Measurements from ENCODE around the gene TPX2.
"Not testable (repeated sequence)": the region's sequence is repeated elsewhere in the genome, so short reads cannot be mapped to it uniquely, and the experiment has no call there.

Gene TPX2

DNA sequence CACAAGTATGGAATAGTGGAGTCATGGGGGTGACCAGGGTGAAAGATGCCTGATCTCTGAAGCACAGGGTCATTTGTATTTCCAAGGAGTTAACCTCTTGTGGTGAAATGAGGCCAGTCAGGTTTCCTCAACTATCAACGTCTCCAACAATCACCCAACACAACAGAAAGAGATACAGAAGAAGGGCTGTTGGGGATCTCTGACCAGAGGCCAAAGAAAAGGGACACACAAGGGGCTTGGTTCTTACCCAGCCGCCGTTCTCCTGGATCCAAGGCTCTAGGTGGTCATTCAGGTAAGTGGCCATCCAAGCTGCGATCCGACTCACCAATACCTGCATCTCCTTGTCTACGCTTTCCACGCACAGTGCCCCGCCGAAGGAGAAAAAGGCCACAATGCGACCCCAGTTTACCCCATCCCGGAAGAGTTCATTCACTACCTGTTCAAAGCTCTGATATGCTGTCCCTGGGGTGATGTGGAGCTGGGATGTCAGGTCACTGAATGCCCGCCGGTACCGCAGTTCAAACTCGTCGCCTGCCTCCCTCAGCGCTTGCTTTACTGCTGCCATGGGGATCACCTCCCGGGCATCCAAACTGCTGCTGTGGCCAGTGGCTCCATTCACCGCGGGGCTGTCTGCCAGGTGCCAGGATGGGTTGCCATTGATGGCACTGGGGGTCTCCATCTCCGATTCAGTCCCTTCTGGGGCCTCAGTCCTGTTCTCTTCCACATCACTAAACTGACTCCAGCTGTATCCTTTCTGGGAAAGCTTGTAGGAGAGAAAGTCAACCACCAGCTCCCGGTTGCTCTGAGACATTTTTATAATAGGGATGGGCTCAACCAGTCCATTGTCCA, 17.5 kb upstream of the TPX2 start:
- peak; percentile 24 for DNase-seq

DNA sequence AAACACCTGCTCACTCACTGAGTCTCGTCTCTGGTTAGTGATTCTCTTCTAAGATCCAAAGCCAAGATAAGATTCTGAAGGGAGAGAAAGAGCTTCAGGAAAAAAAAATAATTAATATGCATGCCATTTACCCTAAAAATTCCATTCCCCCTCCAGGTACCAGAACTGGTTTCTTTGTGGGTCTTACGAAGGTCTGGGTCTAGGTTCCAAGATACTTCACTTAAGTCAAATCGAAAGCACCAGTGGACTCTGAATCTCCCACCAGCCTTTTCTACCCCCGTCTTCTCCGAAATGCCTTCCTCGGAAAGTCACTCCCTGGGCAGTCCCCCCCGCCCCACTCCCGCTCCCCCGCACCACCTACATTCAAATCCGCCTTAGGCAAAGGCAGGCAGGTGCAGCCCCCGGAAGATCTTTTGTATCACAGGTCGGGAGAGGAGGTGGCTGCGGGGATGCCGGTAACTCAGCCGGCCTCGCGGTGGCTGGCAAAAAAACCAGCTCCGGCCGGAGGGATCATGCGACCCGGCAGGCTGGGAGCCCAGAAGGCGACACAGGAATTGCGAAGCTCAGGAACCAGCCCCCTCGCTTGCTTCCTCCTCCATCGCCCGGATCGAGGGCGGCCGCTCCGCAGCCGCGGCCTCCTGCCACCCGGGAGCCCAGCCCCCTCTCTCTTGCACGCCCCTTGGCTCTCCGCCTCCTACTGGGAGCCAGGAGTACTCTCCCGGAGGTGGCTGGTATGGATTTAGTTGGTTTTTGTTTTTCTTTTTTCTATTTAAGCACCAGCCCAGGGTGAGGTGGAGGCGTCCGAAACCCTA, 16.6 kb upstream of the TPX2 start, which contains the start of gene BCL2L1:
TSS of gene BCL2L1 (minus strand) at position 612 of the 812 bp plus-strand sequence. CDS start 650 bp downstream, outside the sequence.
- peak; percentile 78 for DNase-seq

DNA sequence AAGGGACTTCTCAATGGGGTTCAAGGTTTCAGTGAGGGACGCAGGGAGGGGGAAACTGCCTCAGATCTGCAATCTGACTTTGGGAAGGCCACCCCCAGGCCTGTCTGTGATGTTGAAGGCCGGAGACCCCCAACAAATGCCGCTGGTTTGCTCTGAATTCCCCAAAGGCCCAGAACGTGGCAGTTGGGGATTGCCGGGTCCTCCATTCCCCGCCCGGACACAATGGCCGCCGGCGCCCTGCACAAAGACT, 16.1 kb upstream of the TPX2 start:
- DNase-seq: no peak

DNA sequence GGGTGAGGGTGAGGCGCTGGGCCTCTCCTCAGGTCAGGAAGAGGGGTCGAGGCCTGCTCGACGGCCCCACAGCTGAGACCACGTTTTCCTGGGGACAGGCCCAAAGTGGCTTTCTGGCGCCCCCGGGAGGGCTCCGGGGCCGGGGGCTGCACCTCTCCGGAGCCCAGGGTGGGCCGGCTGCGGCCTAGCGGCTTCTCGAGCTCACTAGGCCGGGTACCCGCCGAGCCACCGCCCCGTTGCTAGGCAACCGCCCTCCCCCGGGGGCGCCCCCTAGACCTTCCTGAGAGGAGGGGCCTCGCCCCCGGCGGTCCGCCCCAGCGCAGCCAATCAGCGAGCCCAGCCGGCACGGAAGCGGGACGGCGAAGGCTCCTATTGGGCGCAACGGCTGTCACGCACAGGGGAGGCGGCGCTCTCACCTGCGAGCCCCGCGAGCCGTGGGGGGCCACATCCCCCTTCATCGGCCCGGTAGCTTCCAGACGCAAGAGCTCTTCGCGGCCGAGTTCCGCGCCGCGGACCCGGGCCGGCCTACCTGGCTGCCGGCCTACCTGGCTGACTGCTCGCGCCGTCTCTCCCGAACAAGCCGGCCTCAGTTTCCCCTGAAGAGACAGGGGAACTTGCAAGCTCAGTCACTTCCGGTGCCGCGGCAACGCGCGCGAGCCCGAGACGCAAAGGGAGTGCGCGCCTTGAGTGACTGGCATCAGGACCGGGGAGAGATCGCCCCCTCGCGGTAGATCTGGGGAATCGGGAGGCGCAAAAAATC, 15.6 kb upstream of the TPX2 start:
- peak; percentile 98 for DNase-seq

DNA sequence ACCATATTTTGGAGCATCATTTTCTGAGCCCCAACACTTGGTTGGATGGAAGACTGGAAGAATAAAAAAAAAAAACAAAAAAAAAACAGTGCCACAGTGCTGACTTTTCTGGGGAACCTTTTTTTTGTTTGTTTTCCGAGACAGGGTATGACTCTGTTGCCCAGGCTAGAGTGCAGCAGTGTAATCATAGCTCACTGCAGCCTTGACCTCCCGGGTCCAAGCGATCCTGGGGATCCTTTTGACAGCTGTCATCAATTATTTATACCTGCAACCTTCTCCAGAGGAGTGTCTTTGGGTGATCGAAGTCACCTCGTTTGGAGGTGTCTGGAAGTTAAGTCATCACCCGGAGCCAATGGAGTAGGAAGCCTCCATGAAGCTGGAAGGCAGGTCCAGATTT, 7.8 kb upstream of the TPX2 start:
- DNase-seq: no peak

DNA sequence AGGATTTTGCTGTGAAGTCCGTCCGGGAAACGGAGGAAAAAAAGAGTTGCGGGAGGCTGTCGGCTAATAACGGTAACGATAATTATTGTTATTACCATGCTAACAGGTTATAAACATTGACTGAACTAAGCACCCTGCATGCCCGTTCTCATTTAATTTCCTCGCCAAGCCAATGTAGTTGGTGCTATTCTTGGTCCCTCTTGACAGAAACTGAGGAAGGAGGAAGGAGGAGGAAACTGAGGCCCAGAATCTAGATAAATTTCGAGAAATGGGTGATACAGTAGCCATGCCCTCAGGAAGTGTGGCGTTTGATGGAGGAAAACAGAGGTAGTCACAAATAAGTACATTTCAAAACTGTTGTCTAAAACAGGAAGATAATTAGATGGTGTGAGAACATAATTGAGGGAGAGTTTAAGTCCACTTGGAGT, 474 bp downstream of the TPX2 start:
- DNase-seq: no peak

DNA sequence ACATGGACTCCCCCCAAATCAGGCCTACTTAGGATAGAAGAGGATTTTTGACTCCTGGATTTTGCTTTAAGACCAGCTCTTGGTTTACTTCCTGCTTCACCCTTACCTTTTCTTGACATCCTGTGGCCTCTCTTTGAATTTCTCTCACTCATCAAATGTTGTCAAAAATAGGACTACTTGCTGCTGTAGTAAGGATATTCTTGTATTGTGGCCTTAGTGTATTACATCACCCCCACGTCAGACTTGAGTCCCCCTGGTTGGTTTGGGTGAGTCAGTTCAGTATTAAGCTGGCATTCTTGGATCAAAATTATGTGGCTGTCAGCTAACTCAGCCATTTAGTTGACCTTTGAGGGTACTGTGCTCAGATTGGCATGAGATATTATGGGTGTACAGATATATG, 1.1 kb downstream of the TPX2 start:
- no peak for DNase-seq

DNA sequence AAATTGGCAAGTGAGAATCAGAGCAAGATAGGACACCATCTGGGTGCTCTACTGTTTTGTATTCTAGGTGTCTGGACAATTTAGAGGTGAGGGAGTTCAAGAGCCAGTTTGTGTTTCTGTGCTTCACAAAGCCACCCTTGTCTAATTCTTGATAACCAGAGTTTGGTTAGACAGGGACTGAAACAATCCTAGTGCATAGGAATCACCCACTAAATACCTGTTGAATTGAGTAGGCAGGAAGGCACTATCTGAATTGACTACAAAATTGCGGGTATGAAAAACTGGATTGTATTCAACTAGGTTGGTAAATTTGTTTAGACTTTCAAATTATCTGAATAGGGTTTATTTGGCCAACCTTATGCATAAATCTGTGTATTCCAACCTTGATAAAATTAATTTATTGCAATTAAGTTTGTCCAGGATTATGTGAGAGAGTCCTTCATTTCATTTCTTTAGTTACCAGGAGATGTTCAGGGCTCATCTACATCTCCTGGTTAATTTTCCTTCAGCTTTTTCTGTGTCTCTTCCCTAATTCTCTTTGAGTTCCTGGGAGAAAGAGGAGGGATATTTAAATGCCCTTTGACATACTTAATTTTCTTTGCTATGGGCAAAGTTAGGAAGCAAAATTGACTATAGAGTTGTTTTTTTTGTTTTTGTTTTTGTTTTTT, 1.7 kb downstream of the TPX2 start:
- DNase-seq: no peak

DNA sequence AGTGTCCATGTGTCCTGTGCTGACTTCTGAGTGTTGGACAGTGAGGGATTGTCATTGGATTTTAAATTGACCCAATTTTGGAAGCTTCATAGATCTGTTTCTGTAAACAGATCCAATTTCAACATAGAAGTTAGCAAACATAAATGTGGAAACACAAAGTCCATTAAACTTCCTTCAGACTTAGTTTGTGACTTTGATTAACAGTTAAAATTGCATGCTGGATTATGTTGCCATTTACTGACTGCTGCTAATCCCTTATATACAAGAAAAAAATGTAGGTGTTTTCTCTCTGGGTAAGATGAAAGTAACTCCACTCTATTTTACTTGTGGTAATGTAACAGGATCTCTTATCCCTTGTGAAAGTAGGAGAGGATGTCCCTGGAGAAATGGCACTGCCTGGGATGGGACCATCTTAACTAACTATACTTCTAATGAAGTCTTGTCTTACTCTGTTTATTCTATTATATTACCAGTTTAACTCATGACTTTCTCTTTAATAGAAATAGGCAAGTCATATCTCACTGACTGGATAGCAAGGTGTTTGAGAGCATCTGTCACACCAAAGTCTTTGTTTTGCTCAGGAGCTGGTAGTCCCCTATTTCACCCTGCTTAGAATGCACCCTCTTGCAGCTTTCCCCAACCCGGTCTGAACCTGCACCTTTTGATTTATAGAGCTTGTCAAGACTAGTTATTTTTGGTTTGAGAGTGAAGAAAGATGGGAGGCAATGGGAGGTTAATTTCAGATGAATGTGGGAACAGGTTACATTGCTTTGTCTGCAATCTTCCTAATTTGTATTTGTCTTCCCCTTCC, 7.2 kb downstream of the TPX2 start:
- DNase-seq: no peak

DNA sequence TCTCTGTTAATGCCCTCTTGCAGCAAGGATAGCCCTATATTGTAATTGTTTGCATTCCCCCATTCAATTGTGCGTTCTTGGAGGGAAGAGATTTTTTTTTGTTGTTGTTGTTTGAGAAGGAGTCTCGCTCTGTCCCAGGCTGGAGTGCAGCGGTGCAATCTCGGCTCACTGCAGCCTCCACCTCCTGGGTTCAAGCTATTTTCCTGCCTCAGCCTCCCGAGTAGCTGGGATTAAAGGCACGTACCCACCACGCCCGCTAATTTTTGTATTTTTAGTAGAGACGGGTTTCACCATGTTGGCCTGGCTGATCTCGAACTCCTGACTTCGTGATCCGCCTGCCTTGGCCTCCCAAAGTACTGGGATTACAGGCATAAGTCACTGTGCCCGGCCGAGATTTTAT, 7.9 kb downstream of the TPX2 start:
- DNase-seq: not testable (repeated sequence)

DNA sequence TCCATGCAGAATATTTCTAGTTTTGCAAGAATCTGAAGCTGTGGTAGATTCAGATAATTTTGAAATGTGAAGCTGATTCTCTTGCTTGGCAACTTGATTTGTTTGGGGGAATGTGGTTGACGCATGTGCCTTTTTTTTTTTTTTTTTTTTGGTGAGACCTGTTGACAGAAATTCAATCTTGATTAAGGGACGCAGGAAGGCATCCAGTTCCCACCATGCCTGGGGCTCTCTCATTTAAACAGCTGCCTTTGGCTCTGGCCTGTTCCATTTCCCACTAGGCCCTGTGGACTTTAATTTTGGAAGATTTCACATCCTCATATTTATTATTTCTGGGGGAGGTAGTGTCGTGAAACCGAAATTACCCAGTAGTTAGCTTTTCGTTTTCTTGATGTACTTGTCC, 8.6 kb downstream of the TPX2 start:
- DNase-seq: no peak

DNA sequence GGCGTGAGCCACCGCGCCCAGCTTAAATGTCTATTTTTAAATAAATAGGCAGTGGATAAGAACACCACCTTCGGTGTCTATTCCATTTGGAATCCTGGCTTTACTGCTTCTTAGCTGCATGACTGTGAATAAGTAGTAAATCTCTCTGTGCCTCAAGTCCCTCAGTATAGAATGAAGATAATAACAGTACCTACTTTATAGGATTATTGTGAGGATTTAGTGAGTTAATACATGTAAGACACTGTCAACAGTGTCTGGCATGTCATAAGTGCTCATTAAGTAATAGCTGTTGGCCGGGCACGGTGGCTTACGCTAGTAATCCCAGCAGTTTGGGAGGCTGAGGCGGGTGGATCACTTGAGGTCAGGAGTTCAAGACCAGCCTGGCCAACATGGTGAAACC, 10.1 kb downstream of the TPX2 start:
- DNase-seq: no peak

DNA sequence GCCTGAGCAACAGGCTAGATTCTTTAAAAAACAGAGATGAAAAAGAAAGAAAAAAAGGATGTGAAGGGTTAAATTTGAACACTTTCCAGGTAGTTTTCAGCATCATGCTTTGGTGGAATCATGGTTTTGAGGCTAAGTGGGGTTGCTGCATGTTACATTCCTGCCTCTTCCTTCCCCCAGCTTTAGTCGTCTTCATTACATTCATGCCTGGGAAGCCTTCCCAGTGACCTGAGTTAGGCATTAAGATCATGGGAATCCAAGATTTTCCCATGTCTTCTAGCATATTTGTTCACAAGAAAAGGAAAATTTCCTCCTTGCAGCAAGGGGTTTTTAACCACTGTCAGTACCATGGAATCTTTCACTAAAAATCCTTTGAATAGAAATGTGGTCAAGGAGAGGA, 12.0 kb downstream of the TPX2 start:
- no peak for DNase-seq

DNA sequence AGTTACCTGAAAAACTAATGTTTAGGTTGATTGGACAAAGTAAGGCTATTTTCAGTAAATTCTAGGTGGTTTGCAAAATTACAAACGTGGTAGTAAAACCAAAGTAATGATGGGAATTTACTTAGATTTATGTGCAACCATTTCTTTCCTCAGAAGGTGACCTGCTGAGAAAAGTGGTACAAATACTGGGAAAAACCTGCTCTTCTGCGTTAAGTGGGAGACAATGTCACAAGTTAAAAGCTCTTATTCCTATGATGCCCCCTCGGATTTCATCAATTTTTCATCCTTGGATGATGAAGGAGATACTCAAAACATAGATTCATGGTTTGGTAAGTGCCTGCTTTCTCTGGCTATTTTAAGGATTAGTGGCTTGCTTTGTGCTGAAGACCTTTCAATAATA, 18.2 kb downstream of the TPX2 start:
- no peak for DNase-seq

DNA sequence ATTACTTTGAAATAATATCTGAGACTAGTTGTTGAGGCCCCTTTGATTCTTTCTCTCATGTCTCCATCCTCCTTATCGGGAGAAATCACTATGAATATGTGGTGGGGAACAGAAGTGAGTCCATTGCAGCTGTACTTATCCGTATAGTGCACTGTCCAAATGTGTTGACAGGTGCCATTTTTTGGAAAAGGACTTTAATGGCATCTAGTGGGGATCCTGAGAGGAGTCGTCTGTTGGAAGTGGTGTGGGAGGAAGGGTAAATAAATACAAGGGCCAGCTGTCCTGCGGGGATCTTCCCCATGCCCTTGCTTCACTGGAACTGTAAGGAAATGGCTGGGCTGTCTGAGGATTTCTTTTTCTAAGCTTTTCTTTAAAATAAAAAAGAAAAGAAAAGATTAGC, 19.4 kb downstream of the TPX2 start:
- DNase-seq: no peak

DNA sequence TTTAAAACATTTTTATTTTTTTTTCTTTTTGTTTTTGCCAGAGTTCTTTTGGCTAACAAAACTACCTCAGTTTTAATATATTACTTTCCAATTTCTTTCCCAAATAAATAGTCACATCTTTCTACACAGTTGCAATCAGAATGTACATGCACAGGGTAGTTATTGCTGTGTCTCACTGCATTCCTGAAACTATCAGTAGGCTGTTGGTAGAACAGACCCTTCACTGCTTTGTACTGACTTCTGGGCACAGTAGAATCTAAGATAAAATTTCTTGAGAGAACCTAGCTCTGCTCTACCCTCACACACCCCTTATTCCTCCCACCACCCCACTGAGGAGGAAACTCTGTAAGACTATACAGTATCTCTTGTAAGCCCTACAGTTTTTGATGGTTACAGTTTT, 19.9 kb downstream of the TPX2 start:
- no peak for DNase-seq

DNA sequence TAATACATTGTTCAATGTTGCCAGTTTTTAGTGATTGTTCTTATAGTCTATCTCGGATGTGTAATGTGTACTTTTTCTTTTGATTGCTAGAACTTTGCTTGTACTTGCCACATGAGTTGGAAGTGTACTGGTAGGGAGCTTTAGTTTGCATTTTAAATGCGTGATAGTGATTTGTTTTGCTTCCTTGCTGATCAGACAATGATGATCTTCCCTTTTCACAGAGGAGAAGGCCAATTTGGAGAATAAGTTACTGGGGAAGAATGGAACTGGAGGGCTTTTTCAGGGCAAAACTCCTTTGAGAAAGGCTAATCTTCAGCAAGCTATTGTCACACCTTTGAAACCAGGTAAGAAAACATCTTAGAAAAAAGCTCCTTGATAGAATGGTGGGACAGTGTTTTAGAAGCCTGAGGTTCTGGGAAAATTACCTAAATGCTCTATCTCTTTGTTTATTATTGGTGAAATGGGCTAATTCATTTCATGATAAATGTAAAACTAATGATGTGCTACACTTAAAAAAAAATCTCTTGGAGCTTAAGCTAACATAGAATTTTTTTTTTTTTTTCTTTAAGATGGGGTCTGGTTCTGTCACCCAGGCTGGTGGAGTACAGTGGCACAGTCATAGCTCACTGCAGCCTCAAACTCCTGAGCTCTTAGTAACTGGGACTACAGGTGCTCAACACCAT, 20.9 kb downstream of the TPX2 start:
- no peak for DNase-seq

DNA sequence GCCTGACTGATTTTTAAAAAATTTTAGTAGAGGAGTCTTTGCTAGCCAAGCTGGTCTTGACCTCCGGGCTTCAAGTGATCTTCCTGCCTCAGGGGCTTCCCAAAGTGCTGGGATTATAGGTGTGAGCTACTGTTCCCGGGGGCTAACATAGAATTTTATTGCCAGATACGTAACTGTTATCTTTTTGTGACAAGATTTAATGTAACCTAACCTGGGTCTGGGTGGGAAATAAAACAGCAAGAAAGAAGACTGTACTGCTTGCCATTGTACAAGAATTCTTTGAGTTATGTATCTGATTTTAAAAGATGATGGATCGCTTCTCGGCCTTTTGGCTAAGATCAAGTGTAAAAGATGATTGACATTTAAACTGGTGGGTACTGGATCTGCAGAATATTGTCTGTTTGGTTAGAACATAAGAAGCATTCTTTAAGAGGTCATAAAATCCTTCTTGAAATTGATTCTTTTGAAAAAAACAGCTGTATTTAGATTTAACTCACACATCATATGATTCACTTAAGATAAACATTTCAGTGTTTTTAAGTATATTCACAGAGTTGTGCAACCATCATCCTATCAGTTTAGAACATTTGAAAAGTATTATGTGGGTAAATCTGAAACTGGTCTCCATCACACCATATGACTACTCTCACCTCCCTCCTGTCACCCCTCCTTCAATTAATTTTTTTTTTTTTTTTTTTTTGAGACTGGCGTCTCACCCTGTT, 21.6 kb downstream of the TPX2 start:
- DNase-seq: no peak

DNA sequence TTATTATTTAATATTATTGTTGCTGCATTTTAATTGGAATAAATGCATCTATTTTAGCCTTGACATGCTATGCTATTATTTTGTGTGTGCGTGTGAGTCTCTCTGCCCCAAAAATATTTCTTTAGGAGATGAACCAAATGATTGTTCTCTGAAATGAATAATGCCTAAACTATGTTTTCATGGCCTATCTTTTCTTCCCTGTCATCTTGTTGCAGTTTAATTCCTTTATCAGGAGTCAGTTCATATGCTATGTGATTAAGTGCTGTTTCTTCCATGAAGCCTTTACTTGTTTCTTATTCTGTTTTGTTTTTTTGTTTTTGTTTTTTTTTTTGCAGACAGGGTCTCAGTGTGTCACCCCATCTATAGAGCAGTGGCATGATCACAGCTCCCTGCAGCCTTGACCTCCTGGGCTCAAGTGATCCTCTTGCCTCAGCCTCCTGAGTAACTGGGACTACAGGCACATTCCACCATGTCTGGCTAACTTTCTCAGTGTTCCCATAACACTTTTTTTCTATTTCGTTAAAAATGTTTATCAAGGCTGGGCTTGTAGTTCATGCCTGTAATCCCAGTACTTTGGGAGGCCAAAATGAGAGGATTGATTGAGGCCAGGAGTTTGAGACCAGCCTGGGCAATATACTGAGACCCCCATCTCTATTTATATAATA, 25.7 kb downstream of the TPX2 start:
- DNase-seq: no peak

DNA sequence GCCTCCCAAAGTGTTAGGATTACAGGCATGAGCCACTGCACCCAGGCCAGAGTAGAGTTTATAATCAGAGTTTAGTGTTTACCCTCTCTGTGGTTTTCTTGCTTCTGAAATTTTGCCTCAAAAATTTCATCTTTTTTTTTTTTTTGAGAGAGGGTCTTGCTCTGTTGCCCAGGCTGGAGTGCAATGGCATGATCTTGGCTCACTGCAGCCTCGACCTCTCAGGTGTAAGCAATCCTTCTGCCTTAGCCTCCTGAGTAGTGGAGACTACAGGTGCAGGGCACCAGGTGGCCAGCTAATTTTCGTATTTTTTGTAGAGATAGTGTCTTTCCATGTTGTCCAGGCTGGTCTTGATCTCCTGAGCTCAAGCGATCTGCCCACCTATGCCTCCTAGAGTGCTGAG, 28.7 kb downstream of the TPX2 start:
- no peak for DNase-seq
